CD4-positive, alpha-beta T cell treated with Interferon alpha-2 for 1 hour (primary cell): Measurements from ENCODE around the gene RAB3IL1.

Experiments used
- DNase-seq, 2 donors: peaks; one replicate each; pipeline ENCODE4 v3.0.0-alpha.2; 2020 to 2022

RAB3IL1 gene

DNA sequence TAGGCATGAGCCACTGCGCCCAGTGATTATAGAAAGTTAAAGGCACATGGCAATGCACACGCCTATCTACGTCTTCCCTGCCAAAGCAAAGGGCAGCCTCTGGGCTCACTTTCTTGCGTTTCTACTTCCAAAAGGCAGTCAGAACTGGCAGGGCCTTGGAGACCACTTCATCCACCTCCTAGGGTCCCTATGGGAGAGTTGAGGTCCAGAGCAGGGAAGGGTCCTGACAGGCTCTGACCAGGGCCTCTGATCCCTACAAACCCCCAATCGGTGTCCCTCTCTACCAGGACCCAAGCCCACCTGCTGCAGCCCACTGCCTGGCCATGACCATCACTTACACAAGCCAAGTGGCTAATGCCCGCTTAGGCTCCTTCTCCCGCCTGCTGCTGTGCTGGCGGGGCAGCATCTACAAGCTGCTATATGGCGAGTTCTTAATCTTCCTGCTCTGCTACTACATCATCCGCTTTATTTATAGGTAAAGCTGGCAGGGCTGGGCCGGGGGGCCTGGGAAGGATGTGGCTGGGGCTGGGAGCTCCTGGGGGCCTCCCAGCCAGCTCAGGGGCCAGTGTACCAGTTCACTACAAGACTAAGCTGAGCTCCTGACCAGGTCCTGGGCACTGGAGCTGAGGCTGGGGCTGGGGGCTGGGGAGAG is 34.2 kb upstream of the RAB3IL1 start:
- DNase-seq = no peak

- no peak for DNase-seq
These were observed 32.7 kb upstream of the RAB3IL1 start, which contains the start of gene BEST1 for GRCh38 chr11:61950035-61950547. Gene BEST1, plus strand, starts transcription at chr11:61950351. Its CDS starts 1,456 bp downstream, at chr11:61951807.

GRCh38 chr11:61949169-61950034 is 32.0 kb upstream of the RAB3IL1 start:
- DNase-seq = peak; percentile 30 to 61

DNA sequence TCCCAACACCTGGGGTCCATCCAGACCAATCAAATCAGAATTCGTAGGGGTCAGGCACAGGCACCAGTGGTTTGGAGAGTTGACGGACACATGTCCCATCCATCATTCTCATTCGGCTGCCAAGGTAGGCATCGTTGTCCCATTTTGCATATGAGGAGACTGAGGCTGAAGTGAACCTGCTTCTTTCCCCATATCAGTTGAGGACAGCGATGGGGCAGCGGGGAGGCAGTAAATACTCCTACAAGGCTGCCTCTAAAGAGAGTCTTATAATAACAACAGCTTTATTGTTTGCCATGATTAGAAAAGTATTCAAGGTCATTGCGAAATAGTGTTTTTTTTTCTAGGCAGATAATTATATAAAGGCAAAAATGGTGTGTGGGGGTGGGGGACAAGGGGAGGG is 31.1 kb upstream of the RAB3IL1 start:
- DNase-seq = no peak

DNA sequence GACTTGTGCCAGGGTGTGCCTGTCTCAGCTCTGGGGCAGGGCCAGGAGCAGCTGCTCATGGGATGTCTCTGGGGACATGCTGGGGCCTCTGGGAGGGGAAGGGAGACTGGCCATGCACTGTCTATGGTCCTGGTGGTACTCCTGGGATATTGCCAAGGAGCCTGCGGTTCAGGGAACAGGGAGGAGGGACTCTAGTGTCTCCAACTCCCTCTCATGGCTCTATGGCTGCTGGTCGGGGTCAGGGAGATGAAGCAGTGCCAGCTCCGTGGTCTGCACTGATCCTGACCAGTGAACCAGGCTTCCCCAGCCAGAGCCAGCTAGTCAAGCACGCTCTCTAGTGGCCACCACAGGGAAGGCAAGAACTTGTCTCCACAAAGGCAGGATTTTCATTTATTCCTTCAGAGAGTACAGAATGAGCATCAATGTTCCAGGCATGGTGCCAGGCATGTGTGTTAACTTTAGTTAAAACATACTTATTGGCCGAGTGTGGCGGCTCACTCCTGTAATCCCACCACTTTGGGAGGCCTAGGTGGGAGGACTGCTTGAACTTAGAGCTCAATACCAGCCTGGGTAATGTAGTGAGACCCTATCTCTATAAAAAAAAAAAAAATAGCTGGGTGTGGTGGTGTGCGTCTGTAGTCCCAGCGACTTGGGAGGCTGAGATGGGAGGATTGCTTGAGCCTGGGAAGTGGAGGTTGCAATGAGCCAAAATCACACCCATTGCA is 30.3 kb upstream of the RAB3IL1 start:
- DNase-seq = peak; percentile 72 to 74

DNA sequence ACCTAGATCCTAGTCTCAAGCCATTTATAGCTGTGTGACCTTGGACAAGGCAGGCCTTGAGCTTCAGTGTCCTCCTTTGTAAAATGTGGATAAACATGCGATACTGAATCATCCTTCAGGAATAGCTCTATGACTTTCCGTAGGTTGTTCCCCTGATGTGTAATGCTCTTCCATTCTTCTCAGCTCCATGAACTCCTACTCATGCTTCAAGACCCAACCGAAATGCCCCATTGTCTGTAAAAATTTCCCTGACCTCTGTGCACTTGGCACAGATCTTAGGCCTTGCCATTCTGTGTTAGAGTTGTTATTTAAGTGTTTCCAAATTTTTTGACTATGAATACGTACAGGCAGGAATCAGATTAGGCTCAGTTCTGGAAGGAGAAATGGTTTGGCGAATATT is 29.5 kb upstream of the RAB3IL1 start:
- no peak for DNase-seq

DNA sequence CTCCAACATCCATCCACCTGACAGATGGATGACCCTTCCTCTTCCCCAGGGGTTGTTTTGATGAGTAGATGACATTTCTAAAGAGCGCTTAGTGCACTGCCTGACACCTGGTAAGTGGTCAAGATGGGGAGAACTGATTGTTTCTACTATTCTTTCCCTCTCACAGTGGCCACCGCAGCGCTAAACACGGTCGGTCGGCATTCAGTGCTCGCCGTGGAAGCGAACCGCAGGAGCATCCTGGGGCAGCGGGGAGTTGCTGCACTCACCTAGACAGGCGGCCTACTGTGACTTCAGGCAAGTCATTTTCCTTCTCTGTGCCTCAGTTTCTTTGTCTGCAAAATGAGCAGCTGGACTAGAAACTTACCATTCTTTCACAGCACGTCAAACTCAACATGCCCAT is 27.8 kb upstream of the RAB3IL1 start:
- DNase-seq = no peak

- no peak for DNase-seq
These were observed 23.1 kb upstream of the RAB3IL1 start for GRCh38 chr11:61940466-61940865.

- no peak for DNase-seq
These were observed 18.5 kb upstream of the RAB3IL1 start for GRCh38 chr11:61935861-61936260.

- DNase-seq = no peak
These were observed 13.6 kb upstream of the RAB3IL1 start for GRCh38 chr11:61930933-61931332.

DNA sequence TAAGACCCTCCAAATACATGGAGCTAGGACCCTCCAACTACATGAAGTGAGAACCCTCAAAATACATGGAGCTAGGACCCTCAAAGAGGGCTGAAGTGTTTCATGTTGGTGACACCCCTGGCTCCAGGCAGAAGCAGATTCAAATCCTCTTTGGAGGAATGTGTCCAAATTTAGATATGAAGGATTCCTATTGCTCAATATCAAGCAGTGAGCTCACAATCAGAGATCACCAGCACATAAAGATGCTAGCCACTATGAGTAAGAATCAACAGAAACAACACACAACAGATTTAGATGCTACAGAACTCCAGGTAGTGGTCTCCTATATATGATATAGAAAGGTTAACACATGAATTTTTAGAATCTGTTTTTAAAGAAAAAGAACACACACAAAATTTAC is 11.2 kb upstream of the RAB3IL1 start:
- no peak for DNase-seq

DNA sequence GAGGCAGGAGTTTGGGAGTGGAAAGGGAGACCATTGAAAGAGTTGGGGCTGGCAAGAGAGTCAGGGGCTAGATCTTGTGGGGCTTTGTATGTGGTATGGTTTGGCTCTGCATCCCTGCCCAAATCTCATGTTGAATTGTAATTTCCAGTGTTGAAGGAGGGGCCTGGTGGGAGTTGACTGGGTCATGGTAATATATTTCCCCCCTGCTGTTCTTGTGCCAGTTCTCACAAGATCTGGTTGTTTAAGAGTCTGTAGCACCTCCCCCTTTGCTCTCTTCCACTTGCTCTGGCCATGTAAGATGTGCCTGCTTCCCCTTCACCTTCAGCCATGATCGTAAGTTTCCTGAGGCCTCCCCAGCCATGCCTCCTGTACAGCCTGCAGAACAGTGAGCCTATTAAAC is 10.1 kb upstream of the RAB3IL1 start:
- no peak for DNase-seq

DNA sequence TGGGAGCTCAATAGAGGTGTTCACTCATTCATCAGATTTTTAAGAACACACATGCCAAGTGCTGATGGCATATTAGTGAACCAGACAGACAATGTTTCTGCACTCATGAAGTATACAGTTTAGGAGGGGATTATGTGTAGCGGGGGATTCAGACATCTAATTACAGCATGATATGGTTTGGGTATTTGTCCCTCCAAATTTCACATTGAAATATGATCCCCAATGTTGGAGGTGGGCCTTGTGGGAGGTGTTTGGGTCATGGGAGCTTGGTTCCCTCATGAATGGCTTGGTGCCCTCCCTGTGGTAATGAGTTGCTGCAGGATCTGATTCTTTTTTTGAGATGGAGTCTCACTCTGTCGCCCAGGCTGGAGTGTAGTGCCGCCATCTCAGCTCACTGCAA is 8.9 kb upstream of the RAB3IL1 start:
- no peak for DNase-seq

DNA sequence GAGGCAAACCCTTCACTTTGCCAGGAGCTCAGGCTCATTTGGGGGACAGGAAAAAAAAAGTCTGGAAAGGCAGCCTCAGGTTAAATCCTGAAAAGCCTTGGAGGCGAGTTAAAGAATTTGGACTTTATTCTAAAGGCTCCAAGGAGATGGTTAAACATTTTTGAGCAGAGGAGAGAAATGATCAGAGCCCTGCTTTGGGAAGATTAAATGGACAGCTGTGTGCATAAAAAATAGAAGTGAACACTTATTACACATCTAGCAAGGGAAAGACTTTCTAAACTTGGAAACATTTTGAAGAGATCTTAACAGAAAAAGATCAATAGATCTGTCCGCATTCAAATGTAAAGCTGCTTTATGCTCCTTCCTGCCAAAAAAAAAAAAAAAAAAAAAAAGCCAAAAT is 8.4 kb upstream of the RAB3IL1 start:
- DNase-seq = no peak

- no peak for DNase-seq
These were observed 6.7 kb upstream of the RAB3IL1 start for GRCh38 chr11:61924064-61924455.

GRCh38 chr11:61923166-61924063 is 6.0 kb upstream of the RAB3IL1 start:
- no peak for DNase-seq

DNA sequence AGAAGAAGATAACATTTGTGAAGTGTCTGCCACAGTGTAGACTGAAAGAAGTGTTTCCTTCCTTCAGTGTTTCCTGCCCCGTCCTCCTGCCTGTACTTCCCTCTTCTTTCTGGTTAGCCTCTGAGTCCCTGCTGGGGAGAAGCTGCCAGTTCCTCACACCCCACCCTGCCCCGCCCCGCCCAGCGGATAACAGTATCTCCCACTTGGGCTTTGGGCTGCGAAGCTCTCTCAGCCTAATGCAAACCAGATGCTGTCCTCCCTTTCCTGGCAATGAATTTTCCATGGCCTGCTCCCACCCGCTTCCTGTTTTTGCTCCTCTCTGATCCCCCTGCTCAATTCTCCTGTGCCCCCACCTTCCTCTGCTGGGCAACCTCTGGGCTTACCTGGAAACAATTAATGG is 5.2 kb upstream of the RAB3IL1 start:
- DNase-seq = peak in 1 of 2 donors; percentile 24

- no peak for DNase-seq
These were observed 4.1 kb upstream of the RAB3IL1 start for GRCh38 chr11:61921446-61921845.

DNA sequence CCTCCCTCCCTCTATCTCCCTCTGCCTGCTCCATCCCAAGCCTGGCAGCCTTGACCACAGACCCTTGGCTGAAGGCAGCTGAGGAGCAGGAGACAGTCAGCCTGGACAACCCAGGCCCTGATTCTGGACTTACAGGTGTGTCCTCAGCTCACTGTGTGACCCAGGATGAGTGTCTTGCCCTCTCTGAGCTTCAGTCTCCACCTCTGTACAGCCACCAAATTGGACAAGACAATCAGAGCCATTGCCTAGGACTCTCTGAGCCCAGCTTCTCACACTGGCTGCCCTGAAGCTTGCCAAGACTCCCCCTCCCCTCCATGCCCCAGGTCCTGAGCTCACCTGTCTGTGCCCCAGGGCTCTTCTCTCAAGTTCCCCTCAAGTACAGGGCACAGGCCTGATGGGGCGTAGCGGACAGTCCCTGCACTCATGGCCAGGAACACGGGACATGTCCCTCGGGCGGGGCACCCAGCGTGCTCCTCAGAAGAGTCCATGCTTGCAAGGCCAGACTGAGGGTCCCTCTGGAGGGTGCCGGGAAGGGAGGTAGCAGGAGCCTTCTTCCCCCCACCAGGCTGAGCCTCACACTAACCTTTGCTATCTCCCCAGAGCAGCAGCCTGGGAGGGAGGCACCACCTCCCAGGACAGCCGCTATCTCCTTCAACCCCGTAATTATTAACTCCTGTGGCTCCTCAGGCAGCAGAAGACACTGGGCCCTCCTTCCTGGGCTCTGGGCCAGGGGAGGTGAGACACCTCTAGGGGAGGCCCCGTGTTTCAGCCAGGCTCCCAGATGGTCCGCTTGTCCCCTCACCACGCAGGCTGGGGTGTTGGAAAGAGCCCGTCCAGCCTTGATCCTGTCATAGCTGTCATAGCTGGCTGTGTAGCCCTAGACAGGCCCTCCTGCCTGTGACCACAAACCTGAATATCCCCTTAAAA is 2.6 kb upstream of the RAB3IL1 start:
- no peak for DNase-seq

DNA sequence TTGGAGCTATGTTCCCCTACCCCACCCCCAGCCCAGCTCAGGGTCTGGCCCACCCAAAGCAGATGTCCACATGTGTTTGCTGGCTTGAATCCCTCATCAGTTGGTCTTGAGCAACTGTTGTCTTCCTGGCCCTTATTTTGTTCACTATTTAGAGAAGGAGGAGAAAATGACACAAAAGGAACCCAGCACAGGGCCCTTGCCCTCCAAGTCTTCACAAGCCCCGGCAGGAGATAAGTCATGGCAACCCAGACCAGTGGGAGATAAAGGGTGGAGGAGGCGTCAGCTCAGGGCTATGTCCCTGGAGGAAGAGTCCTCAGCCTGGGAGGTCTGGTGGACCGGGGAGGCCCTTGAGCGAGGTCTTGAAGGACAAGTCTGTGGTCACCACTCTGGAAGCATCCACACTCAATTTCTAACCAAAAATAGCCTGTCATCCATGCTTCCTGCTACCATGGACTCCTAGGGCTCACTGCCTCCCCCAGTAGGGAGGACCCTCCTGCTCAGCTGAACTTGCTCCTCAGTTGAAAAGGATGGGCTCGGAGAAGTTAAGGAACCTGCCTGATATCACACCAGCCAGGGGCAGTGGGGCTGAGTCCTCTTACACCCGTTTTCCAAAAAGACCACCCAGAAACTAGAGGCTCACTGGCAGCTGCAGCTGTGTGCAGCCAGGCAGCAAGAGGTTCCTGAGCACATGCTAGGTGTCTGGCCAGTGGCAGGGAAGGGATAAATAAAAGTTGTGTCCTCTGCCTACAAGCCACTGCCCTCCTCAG is 1.8 kb upstream of the RAB3IL1 start:
- no peak for DNase-seq
